Measurements from ENCODE around the gene DNM2. TPM values are rescaled to one million over a fixed set of nuclear protein-coding genes. Genes with fewer than 3 reads are reported as not detected.

DNM2 gene
- total and polyA plus RNA-seq, 9 of the 15 experiments (the other 6 are each of a cell fraction or from before 2014, with no cell fraction given): 2.2 to 161 (median 72.6) TPM

- no peak overlapping the region for H3K9ac ChIP-seq (ENCODE audit: insufficient read depth in 1 of 2, low read depth in 2 of 2, low read length in 2 of 2)
- TF ChIP-seq ZBTB17 (CRISPR knock-in tag; IDR thresholded peaks at IDR 0.05) (no peak), RB1 (IDR thresholded peaks at IDR 0.05; ENCODE audit: low read depth) (no peak), HMGN3 (IDR thresholded peaks at IDR 0.05; ENCODE audit: borderline replicate concordance, extremely low read depth, insufficient read length, low read depth, low read length) (no peak), KHSRP (IDR thresholded peaks at IDR 0.05) (no peak), E4F1 (CRISPR knock-in tag; IDR thresholded peaks at IDR 0.05; ENCODE audit: borderline replicate concordance) (no peak), FOXP1 (CRISPR knock-in tag; IDR thresholded peaks at IDR 0.05) (no peak), PKNOX1 (IDR thresholded peaks at IDR 0.05) (no peak), GTF2E2 (tag; IDR thresholded peaks at IDR 0.05) (no peak), WHSC1 (IDR thresholded peaks at IDR 0.05; ENCODE audit: low read length) (no peak), NFIX (CRISPR knock-in tag; IDR thresholded peaks at IDR 0.05; ENCODE audit: low read depth) (no peak), NBN (IDR thresholded peaks at IDR 0.05; ENCODE audit: low read depth) (no peak)
- no TSS peak for BruUV-seq (replicated peaks)
- H3K79me2 ChIP-seq (ENCODE audit: control insufficient read depth, insufficient read depth, low read length): peaks cover under 1% of the 10 kb centered on the region; the same call in 1 of the 3 replicates
- WGBS (ENCODE audit: insufficient coverage, low coverage, missing lambda C conversion rate): 97% methylated on average over 16 of the region's 16 CpGs
- no peak for ATAC-seq
- H3K27ac ChIP-seq (ENCODE audit: extremely low read depth, low read depth, low read length): no peak overlapping the region
- H3K4me3 ChIP-seq: no peak overlapping the region
- peaks cover 21% of the 10 kb centered on the region; the same call in 1 of the 3 replicates for H3K36me3 ChIP-seq (ENCODE audit: control insufficient read depth, insufficient read depth, low read length)
- POLR2A ChIA-PET: interaction anchor here (0.7 kb wide), 1 partner anchor 10 kb away, joined by 3 read pairs; the partner anchor contains the start of gene DNM2
- H4K20me1 ChIP-seq (replicated peaks; ENCODE audit: control insufficient read depth, insufficient read depth, low read length): no peaks in the 10 kb centered on the region
- no peak for FAIRE-seq
- H3K4me1 ChIP-seq (replicated peaks in 1 of 2; ENCODE audit: control insufficient read depth in 2 of 2, insufficient read depth in 2 of 2, low read length in 2 of 2): peaks cover 0 to 6% of the 10 kb centered on the region in 2 experiments; a peak in 2 of 5 replicates
- no peaks in the 10 kb centered on the region for H3K9me1 ChIP-seq (ENCODE audit: control insufficient read depth, insufficient read depth, low read length)
- in situ Hi-C loops (cut with MboI): no loop called here
- CTCF ChIA-PET (ENCODE audit: low intra/inter-chr PET ratio): no interaction called here
- no peaks in the 10 kb centered on the region for H3K27me3 ChIP-seq (ENCODE audit: control insufficient read depth in 2 of 2, insufficient read depth in 2 of 2, low read length in 2 of 2)
- no peak overlapping the region for H2AFZ ChIP-seq (ENCODE audit: low read depth, low read length)
- no peaks in the 10 kb centered on the region for H3K9me3 ChIP-seq (replicated peaks; ENCODE audit: control insufficient read depth, insufficient read depth, low read depth, low read length)
- no peak overlapping the region for H3K4me2 ChIP-seq (ENCODE audit: insufficient read depth, low read length)
- intact Hi-C loops (cut with micrococcal nuclease): no loop called here
- no peak for DNase-seq (ENCODE audit: extremely low read depth in 1 of 4, low spot score in 3 of 4)
These were observed 10.4 kb upstream of the DNM2 start for GRCh38 chr19:10707440-10707839.
